Measurements from ENCODE around the gene NOP9.

The NOP9 gene

DNA sequence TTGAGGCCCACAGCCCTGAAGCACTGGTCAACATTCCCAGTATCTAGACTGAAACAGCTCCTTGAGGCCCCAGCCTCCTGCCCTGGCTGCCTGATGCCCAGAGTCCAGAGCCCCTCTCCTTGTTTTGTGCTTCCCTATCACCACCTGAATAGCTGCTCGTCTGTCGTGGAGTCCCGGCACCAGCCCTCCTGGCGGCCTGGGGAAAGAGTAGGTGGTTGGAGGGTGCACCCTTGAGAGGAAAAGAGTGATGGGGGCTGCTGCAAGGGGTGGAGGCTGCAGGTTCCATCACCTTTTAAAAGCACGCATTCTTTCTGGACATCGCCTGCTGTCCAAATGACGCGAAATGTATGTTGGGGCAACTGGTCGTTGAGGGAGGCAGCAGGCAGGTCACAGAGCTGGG, 31.4 kb upstream of the NOP9 start:
- Histone ChIP-seq H3K9me3 (ENCODE audit: low read length) (no peaks in the 10 kb centered on the region), H3K4me2 (ENCODE audit: low read length) (no peak overlapping the region), H4K20me1 (ENCODE audit: insufficient read depth, low read length) (no peaks in the 10 kb centered on the region), H3K4me1 (ENCODE audit: insufficient read depth, low read length, severe bottlenecking) (peaks cover 24% of the 10 kb centered on the region), H3F3A (ENCODE audit: insufficient read depth, low read length) (no peaks in the 10 kb centered on the region), H3K27ac (ENCODE audit: low read depth, low read length, poor library complexity, severe bottlenecking) (no peak overlapping the region), H3K27me3 (ENCODE audit: insufficient read depth, low read length) (no peaks in the 10 kb centered on the region), H3K36me3 (ENCODE audit: insufficient read depth, low read length) (0 out of 2 replicates have a peak, but pooled peaks cover 3% of the 10 kb centered on the region), H3K79me2 (ENCODE audit: insufficient read depth, low read length) (no peaks in the 10 kb centered on the region), H2AFZ (ENCODE audit: low read length) (no peak overlapping the region), H3K4me3 (ENCODE audit: low read depth, low read length, poor library complexity, severe bottlenecking) (no peak overlapping the region), H3K9me2 (ENCODE audit: low read depth, low read length) (no peaks in the 10 kb centered on the region), H3K9ac (ENCODE audit: low read length) (no peak overlapping the region)
- TF ChIP-seq EZH2 (IDR thresholded peaks at IDR 0.05; ENCODE audit: borderline replicate concordance, low read length): no peak
- TF ChIP-seq, protein P1, sequence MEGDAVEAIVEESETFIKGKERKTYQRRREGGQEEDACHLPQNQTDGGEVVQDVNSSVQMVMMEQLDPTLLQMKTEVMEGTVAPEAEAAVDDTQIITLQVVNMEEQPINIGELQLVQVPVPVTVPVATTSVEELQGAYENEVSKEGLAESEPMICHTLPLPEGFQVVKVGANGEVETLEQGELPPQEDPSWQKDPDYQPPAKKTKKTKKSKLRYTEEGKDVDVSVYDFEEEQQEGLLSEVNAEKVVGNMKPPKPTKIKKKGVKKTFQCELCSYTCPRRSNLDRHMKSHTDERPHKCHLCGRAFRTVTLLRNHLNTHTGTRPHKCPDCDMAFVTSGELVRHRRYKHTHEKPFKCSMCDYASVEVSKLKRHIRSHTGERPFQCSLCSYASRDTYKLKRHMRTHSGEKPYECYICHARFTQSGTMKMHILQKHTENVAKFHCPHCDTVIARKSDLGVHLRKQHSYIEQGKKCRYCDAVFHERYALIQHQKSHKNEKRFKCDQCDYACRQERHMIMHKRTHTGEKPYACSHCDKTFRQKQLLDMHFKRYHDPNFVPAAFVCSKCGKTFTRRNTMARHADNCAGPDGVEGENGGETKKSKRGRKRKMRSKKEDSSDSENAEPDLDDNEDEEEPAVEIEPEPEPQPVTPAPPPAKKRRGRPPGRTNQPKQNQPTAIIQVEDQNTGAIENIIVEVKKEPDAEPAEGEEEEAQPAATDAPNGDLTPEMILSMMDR (IDR thresholded peaks at IDR 0.05; ENCODE audit: low read length): no peak

DNA sequence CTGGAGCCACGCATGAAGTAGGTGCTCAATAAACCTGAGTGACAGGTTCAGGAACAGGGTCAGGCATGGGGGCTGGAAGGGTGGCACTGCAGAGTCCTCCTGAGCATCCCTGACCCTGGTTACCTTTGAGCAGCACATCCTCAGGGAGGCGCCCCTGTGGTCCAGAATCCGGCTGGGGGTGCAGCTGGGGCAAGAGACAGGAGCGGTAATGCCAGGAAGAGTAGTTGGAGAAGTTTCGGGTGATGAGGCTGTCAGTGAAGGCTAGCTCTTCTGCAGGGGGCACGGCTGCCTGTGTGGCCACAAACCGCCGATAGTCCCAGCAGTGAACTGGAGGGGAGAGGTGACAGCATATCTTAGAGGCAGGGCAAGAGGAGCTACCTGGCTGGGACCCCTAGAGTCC, 30.3 kb upstream of the NOP9 start:
- Histone ChIP-seq H3K4me3 (ENCODE audit: low read depth, low read length, poor library complexity, severe bottlenecking) (no peak overlapping the region), H3K36me3 (ENCODE audit: insufficient read depth, low read length) (0 out of 2 replicates have a peak, but pooled peaks cover 3% of the 10 kb centered on the region), H4K20me1 (ENCODE audit: insufficient read depth, low read length) (no peaks in the 10 kb centered on the region), H3K27ac (ENCODE audit: low read depth, low read length, poor library complexity, severe bottlenecking) (no peak overlapping the region), H3K79me2 (ENCODE audit: insufficient read depth, low read length) (no peaks in the 10 kb centered on the region), H3K9me2 (ENCODE audit: low read depth, low read length) (no peaks in the 10 kb centered on the region), H3K4me1 (ENCODE audit: insufficient read depth, low read length, severe bottlenecking) (peaks cover 35% of the 10 kb centered on the region), H3K4me2 (ENCODE audit: low read length) (no peak overlapping the region), H3F3A (ENCODE audit: insufficient read depth, low read length) (no peaks in the 10 kb centered on the region), H3K9me3 (ENCODE audit: low read length) (no peaks in the 10 kb centered on the region), H3K27me3 (ENCODE audit: insufficient read depth, low read length) (no peaks in the 10 kb centered on the region), H2AFZ (ENCODE audit: low read length) (no peak overlapping the region), H3K9ac (ENCODE audit: low read length) (no peak overlapping the region)
- TF ChIP-seq, protein P1 (IDR thresholded peaks at IDR 0.05; ENCODE audit: low read length): no peak
- no peak for TF ChIP-seq EZH2 (IDR thresholded peaks at IDR 0.05; ENCODE audit: borderline replicate concordance, low read length)

DNA sequence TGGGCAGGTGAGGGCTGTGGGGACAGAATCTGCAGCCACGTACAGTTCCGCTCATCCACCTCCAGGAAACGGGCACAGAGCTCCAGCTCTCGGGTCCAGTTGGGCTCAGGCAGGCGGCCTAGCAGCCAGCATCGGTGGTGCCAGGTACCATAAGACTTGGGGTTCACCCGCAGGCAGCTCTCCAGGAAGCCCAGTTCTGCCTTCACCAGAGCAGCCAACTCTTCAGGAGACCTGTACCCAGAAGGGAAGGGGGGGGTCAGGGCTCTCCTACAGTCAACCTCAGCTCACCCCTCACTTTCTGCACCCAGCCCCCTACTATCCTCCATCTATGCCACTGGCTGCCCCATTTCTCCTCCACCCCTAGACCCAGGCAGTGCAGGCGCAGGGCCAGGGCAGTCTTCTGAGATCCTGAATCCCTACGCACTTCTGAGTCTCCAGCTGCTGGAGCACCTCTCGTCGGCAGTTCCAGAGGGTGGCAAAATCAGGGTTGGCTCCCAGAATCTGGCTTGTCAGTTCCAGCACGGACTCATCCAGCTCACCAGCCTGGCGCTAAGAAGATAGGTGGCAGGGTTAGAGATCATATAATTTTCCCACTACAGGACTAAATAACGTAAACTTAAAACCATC, 29.6 kb upstream of the NOP9 start:
- H3K9ac ChIP-seq (ENCODE audit: low read length): peak overlapping the region; percentile 82; the same call in 1 of the 2 replicates
- H3K4me2 ChIP-seq (ENCODE audit: low read length): peak overlapping the region; percentile 69; the same call in 1 of the 2 replicates
- H4K20me1 ChIP-seq (ENCODE audit: insufficient read depth, low read length): no peaks in the 10 kb centered on the region
- H3K36me3 ChIP-seq (ENCODE audit: insufficient read depth, low read length): 0 out of 2 replicates have a peak, but pooled peaks cover 3% of the 10 kb centered on the region
- H3K27me3 ChIP-seq (ENCODE audit: insufficient read depth, low read length): no peaks in the 10 kb centered on the region
- H3F3A ChIP-seq (ENCODE audit: insufficient read depth, low read length): no peaks in the 10 kb centered on the region
- no peak for TF ChIP-seq EZH2 (IDR thresholded peaks at IDR 0.05; ENCODE audit: borderline replicate concordance, low read length)
- TF ChIP-seq, protein P1 (IDR thresholded peaks at IDR 0.05; ENCODE audit: low read length): no peak
- H3K9me2 ChIP-seq (ENCODE audit: low read depth, low read length): no peaks in the 10 kb centered on the region
- H3K9me3 ChIP-seq (ENCODE audit: low read length): no peaks in the 10 kb centered on the region
- no peak overlapping the region for H3K4me3 ChIP-seq (ENCODE audit: low read depth, low read length, poor library complexity, severe bottlenecking)
- H3K79me2 ChIP-seq (ENCODE audit: insufficient read depth, low read length): no peaks in the 10 kb centered on the region
- peaks cover 36% of the 10 kb centered on the region for H3K4me1 ChIP-seq (ENCODE audit: insufficient read depth, low read length, severe bottlenecking)
- H2AFZ ChIP-seq (ENCODE audit: low read length): no peak overlapping the region
- no peak overlapping the region for H3K27ac ChIP-seq (ENCODE audit: low read depth, low read length, poor library complexity, severe bottlenecking)
